GM12873 (cell line): ENCODE data around the gene GNG2.

Experiments used
- TF ChIP-seq, protein P1 (sequence below): IDR thresholded peaks from 2 replicates; pipeline ENCODE4 v1.5.1; 2012; ENCODE audit warnings: low read depth, mild to moderate bottlenecking, moderate library complexity, low read length, control low read depth; ENCODE audit not compliant: insufficient read depth; ENCODE audit errors: missing control alignments

GNG2 gene

DNA sequence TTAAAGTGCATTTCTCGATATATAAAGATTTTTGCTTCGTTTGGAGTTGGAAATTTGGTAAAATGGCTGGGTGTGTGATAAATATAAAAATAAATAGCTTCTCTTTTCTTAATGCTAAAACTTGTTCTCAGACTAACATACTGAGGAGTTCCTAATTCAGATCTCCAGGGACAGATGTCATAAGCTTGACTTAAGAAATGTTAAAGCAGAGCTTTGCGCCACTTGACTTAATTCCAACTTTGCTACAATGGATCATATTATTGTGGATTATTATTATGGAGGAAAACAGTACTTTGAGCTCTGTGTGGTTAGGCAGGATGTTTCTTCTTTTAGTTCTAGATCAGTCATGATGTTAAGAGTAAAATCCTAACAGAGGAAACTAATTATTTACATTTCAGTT, 33.8 kb downstream of the GNG2 start:
- TF ChIP-seq, protein P1, sequence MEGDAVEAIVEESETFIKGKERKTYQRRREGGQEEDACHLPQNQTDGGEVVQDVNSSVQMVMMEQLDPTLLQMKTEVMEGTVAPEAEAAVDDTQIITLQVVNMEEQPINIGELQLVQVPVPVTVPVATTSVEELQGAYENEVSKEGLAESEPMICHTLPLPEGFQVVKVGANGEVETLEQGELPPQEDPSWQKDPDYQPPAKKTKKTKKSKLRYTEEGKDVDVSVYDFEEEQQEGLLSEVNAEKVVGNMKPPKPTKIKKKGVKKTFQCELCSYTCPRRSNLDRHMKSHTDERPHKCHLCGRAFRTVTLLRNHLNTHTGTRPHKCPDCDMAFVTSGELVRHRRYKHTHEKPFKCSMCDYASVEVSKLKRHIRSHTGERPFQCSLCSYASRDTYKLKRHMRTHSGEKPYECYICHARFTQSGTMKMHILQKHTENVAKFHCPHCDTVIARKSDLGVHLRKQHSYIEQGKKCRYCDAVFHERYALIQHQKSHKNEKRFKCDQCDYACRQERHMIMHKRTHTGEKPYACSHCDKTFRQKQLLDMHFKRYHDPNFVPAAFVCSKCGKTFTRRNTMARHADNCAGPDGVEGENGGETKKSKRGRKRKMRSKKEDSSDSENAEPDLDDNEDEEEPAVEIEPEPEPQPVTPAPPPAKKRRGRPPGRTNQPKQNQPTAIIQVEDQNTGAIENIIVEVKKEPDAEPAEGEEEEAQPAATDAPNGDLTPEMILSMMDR: no peak

- TF ChIP-seq, protein P1: no peak
These were observed 35.0 kb downstream of the GNG2 start for GRCh38 chr14:51895375-51895774.

DNA sequence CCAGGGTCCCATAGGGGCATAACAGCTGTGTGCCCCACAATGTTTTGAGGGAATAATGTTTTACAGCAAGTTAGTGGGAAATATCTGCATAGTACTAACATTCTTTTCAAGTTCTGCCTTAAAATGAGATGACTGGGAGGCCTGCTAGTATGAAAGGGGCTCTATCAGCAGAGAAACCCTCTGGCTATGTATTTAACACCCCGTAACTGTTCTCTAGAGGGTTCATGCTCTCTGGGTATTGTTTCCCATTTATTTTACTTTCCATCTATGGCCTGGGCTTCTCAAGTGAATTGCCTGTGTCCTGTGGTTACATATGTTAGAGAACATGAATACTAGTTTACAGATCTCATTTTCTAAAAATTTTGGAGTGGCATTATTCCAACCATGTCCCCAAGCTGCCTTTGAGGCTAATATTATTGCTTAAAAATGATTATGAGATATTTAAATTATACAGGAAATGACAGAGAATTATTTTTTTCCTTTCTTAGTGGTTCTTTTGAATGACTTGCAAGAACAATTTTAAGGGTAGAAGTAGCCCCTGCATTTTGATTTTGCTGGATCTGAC, 37.5 kb downstream of the GNG2 start:
- TF ChIP-seq, protein P1: no peak

- TF ChIP-seq, protein P1: no peak
These were observed 41.1 kb downstream of the GNG2 start for GRCh38 chr14:51901475-51902024.

DNA sequence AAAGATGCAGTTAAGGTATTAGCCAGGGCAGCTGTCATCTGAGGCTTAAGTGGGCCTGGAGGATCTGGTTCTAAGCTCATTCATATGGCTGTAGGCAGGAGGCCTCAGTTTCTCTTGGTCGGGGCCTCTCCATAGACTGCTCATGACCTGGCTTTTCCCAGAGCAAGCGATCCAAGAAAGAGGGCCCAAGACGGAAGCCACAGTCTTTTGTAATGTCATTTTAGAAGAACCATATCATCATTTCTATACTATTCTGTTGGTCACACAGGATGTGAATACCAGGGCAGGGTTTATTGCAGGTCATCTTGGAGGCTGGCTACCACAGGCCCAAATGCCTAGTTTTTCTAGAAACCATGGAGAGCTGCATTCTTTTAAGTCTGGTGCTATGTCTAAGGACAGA, 47.7 kb downstream of the GNG2 start:
- TF ChIP-seq, protein P1: no peak

GRCh38 chr14:51912112-51912786, 51.8 kb downstream of the GNG2 start:
- TF ChIP-seq, protein P1: no peak

GRCh38 chr14:51914310-51914709, 53.9 kb downstream of the GNG2 start:
- TF ChIP-seq, protein P1: no peak
